Left ventricle myocardium inferior (tissue), 1 donor: ENCODE measurements around the gene MRGPRF. TPM values are rescaled to one million over a fixed set of nuclear protein-coding genes. Genes with fewer than 3 reads are reported as not detected.

Experiments used
- DNase-seq: peaks from one replicate; pipeline ENCODE4 v3.0.0-alpha.2; 2020
- H3K27ac ChIP-seq: fragments of 200-600 bp; replicated peaks from 2 replicates; pipeline ENCODE4 v1.8.0; 2021
- H3K27me3 ChIP-seq: fragments of 200-600 bp; 2 replicates; pipeline ENCODE4 v1.8.0; 2021; ENCODE audit warnings: low read depth
- H3K36me3 ChIP-seq: fragments of 200-600 bp; 2 replicates; pipeline ENCODE4 v1.8.0; 2021
- H3K4me1 ChIP-seq: fragments of 200-600 bp; 2 replicates; pipeline ENCODE4 v1.8.0; 2021
- H3K4me3 ChIP-seq: fragments of 200-600 bp; 2 replicates; pipeline ENCODE4 v1.8.0; 2021; ENCODE audit warnings: mild to moderate bottlenecking, moderate library complexity
- H3K9me3 ChIP-seq: fragments of 200-600 bp; replicated peaks from 2 replicates; pipeline ENCODE4 v1.8.0; 2021
- CTCF ChIP-seq: fragments of 200-600 bp; IDR thresholded peaks from 2 replicates; pipeline ENCODE4 v1.8.0; 2021; ENCODE audit warnings: antibody characterized with exemption, mild to moderate bottlenecking, borderline replicate concordance
- intact Hi-C: fragments of 100-400 bp; cut with micrococcal nuclease; formaldehyde crosslinking; loops from one replicate; pipeline ENCODE4 v1.11.0; 2022
- total RNA-seq: library from RNA; stranded (reverse); fragmentation: NEBNext Ultra II Directional; extraction: Animal tissue kit (Norgen Biotek cat#: 25700); gene quantifications from one replicate; pipeline ENCODE4 v1.2.1, GENCODE V29; 2021
- donor health status: DM: no; HTN: yes; CAD: no; lungs with severe emphysema.

Gene MRGPRF
- total RNA-seq, 1 donor from 2014 or later, result 3.9 TPM

- no peak for DNase-seq
- no peak overlapping the region for H3K27ac ChIP-seq
Measured at GRCh38 chr11:68956547-68957254, 56.3 kb downstream of the MRGPRF start.

GRCh38 chr11:68956142-68956541 is 56.9 kb downstream of the MRGPRF start:
- peaks cover 9% of the 10 kb centered on the region for H3K4me1 ChIP-seq
- H3K27me3 ChIP-seq, result no peaks in the 10 kb centered on the region
- no peak for DNase-seq
- peaks cover 5% of the 10 kb centered on the region for H3K9me3 ChIP-seq
- intact Hi-C loops, result no loop called here
- H3K36me3 ChIP-seq, result no peaks in the 10 kb centered on the region
- no peak overlapping the region for H3K27ac ChIP-seq
- H3K4me3 ChIP-seq, result no peak overlapping the region
- TF ChIP-seq CTCF, result no peak

More at GRCh38 chr11:68956547-68957254, 56.3 kb downstream of the MRGPRF start:
- peaks cover 5% of the 10 kb centered on the region for H3K9me3 ChIP-seq
- H3K4me1 ChIP-seq, result peaks cover 9% of the 10 kb centered on the region
- no peaks in the 10 kb centered on the region for H3K27me3 ChIP-seq
- intact Hi-C loops, result no loop called here
- no peak overlapping the region for H3K4me3 ChIP-seq
- H3K36me3 ChIP-seq, result no peaks in the 10 kb centered on the region
- no peak for TF ChIP-seq CTCF

GRCh38 chr11:68955607-68955958 is 57.5 kb downstream of the MRGPRF start:
- no peak for DNase-seq
- peaks cover 5% of the 10 kb centered on the region for H3K9me3 ChIP-seq
- no peak for TF ChIP-seq CTCF

GRCh38 chr11:68954836-68955606 is 58.0 kb downstream of the MRGPRF start:
- Histone ChIP-seq H3K36me3 (no peaks in the 10 kb centered on the region), H3K9me3 (peaks cover 5% of the 10 kb centered on the region), H3K4me1 (peaks cover 9% of the 10 kb centered on the region), H3K27ac (no peak overlapping the region), H3K4me3 (peak overlapping the region; percentile 29), H3K27me3 (no peaks in the 10 kb centered on the region)
- DNase-seq, result peak; percentile 39
- intact Hi-C loops, result no loop called here
- TF ChIP-seq CTCF, result no peak

More at GRCh38 chr11:68955607-68955958, 57.5 kb downstream of the MRGPRF start:
- Histone ChIP-seq H3K36me3 (no peaks in the 10 kb centered on the region), H3K4me1 (peaks cover 9% of the 10 kb centered on the region), H3K27ac (no peak overlapping the region), H3K27me3 (no peaks in the 10 kb centered on the region), H3K4me3 (peak overlapping the region; percentile 29)
- intact Hi-C loops, result no loop called here

Other genes starting within 250 kb of the MRGPRF start
- 73.1 TPM for gene CPT1A, start 171.3 kb downstream of the MRGPRF start, total RNA-seq
- 121 TPM for gene MRPL21, start 109.4 kb downstream of the MRGPRF start, total RNA-seq
- 13.2 TPM for gene IGHMBP2, start 109.4 kb downstream of the MRGPRF start, total RNA-seq
- gene MRGPRD, start 32.3 kb downstream of the MRGPRF start, total RNA-seq, result not detected
- gene TPCN2, start 35.7 kb upstream of the MRGPRF start, total RNA-seq, result 9.2 TPM
- gene SMIM38, start 142.7 kb upstream of the MRGPRF start, total RNA-seq, result not detected